SU-DHL-6 (cell line): ENCODE measurements around the gene PPP6R3.

Source experiments
- H2AFZ ChIP-seq: fragments of 200-600 bp; sonication (generic); 2 replicates; pipeline ENCODE4 v1.6.1; 2014; ENCODE audit warnings: low read depth, mild to moderate bottlenecking, moderate library complexity, mixed read lengths, antibody characterized with exemption, low read length; ENCODE audit not compliant: severe bottlenecking
- H3F3A ChIP-seq: fragments of 200-600 bp; shearing (Covaris generic); 2 replicates; pipeline ENCODE4 v1.6.0; 2016; ENCODE audit warnings: antibody characterized with exemption, mild to moderate bottlenecking; ENCODE audit not compliant: insufficient read depth
- H3K27ac ChIP-seq: fragments of 200-600 bp; sonication (generic); 2 replicates; pipeline ENCODE4 v1.5.1; 2016; ENCODE audit warnings: low read depth, mild to moderate bottlenecking, low read length, moderate library complexity, mixed read lengths
- H3K27me3 ChIP-seq: fragments of 200-600 bp; sonication (generic), shearing (Covaris generic); 2 replicates; pipeline ENCODE4 v1.6.0; 2014; ENCODE audit warnings: mild to moderate bottlenecking, low read length
- H3K36me3 ChIP-seq: fragments of 200-600 bp; sonication (generic); 2 replicates; pipeline ENCODE4 v1.6.1; 2014; ENCODE audit warnings: mild to moderate bottlenecking, low read length, mixed read lengths
- H3K4me2 ChIP-seq: fragments of 300-600, 200-600 bp; shearing (Covaris generic), sonication (generic); 2 replicates; pipeline ENCODE4 v1.6.0; 2014; ENCODE audit warnings: low read length, low read depth, mild to moderate bottlenecking; ENCODE audit not compliant: poor library complexity, severe bottlenecking
- H3K4me3 ChIP-seq: fragments of 200-600 bp; sonication (generic); 2 replicates; pipeline ENCODE4 v1.5.1; 2014; ENCODE audit warnings: antibody characterized with exemption, low read length, mild to moderate bottlenecking, mixed read lengths; ENCODE audit not compliant: insufficient read depth, poor library complexity, severe bottlenecking
- H3K79me2 ChIP-seq: fragments of 200-600 bp; sonication (generic); 2 replicates; pipeline ENCODE4 v1.6.1; 2014; ENCODE audit warnings: mild to moderate bottlenecking, low read length, moderate library complexity; ENCODE audit not compliant: insufficient read depth
- H3K9ac ChIP-seq: fragments of 200-600 bp; sonication (generic); 2 replicates; pipeline ENCODE4 v1.7.0; 2014; ENCODE audit warnings: mild to moderate bottlenecking, low read length
- H3K9me2 ChIP-seq: fragments of 200-600 bp; sonication (generic); replicated peaks from 2 replicates; pipeline ENCODE4 v1.6.1; 2014; ENCODE audit warnings: low read length; ENCODE audit not compliant: insufficient read depth
- H3K9me3 ChIP-seq: fragments of 200-600 bp; sonication (generic); 2 replicates; pipeline ENCODE4 v1.6.1; 2014; ENCODE audit warnings: low read length, mixed read lengths; ENCODE audit not compliant: insufficient read depth
- H4K20me1 ChIP-seq: fragments of 200-600 bp; sonication (generic); 2 replicates; pipeline ENCODE4 v1.6.1; 2014; ENCODE audit warnings: low read depth, mild to moderate bottlenecking, antibody characterized with exemption, low read length, moderate library complexity, mixed read lengths
- CTCF ChIP-seq: fragments of 200-600 bp; sonication (generic); IDR thresholded peaks from one replicate; pipeline ENCODE4 v1.5.1; 2017; ENCODE audit warnings: antibody characterized with exemption, mild to moderate bottlenecking, low read length, moderate library complexity; ENCODE audit not compliant: insufficient read depth, poor library complexity, severe bottlenecking
- EZH2phosphoT487 ChIP-seq: fragments of 200-600 bp; sonication (generic), shearing (Covaris generic); conservative IDR thresholded peaks from 2 replicates; pipeline ENCODE4 v1.6.1; 2018; ENCODE audit warnings: mild to moderate bottlenecking, antibody characterized with exemption, low read length, moderate library complexity, mixed read lengths

PPP6R3 gene

DNA sequence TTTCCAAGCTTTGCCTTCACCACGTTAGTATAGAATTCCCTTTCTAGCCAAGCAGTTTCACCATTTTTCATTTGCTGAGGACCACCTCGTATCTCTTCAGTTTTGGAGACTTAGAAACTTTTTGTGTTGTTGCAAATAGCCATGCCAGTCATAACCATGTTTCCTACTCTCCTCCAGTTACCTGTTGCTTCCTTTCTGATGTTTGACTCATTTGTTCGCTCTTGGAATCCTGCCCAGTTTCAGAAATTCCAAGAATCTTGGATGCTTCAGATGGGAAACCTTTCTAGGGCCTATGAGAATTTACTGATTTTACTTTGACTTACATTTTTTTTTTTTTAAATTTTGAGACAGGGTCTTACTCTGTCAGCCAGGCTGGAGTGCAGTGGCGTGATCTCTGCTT is 65.4 kb downstream of the PPP6R3 start:
- no peaks in the 10 kb centered on the region for H3F3A ChIP-seq
- H2AFZ ChIP-seq = no peak overlapping the region
- H3K9me2 ChIP-seq = no peaks in the 10 kb centered on the region
- no peak overlapping the region for H3K4me3 ChIP-seq
- TF ChIP-seq CTCF = no peak
- TF ChIP-seq EZH2phosphoT487 = no peak
- peaks cover 96% of the 10 kb centered on the region for H3K79me2 ChIP-seq
- peaks cover 19% of the 10 kb centered on the region; the same call in 1 of the 2 replicates for H4K20me1 ChIP-seq
- no peak overlapping the region for H3K27ac ChIP-seq
- H3K36me3 ChIP-seq = peaks cover 25% of the 10 kb centered on the region
- no peaks in the 10 kb centered on the region for H3K27me3 ChIP-seq
- H3K4me2 ChIP-seq = no peak overlapping the region
- no peaks in the 10 kb centered on the region for H3K9me3 ChIP-seq
- no peak overlapping the region for H3K9ac ChIP-seq

- TF ChIP-seq CTCF (no peak), EZH2phosphoT487 (no peak)
These were observed 67.0 kb downstream of the PPP6R3 start for GRCh38 chr11:68527585-68527984.

GRCh38 chr11:68528630-68529029 is 68.1 kb downstream of the PPP6R3 start:
- Histone ChIP-seq H3K9me2 (no peaks in the 10 kb centered on the region), H3F3A (no peaks in the 10 kb centered on the region), H3K36me3 (peaks cover 11% of the 10 kb centered on the region), H3K4me2 (no peak overlapping the region), H3K9ac (no peak overlapping the region), H3K9me3 (no peaks in the 10 kb centered on the region), H3K27ac (no peak overlapping the region), H4K20me1 (peaks cover 27% of the 10 kb centered on the region; the same call in 1 of the 2 replicates), H3K27me3 (no peaks in the 10 kb centered on the region), H3K79me2 (peaks cover 94% of the 10 kb centered on the region), H3K4me3 (no peak overlapping the region), H2AFZ (no peak overlapping the region)
- TF ChIP-seq EZH2phosphoT487 (no peak), CTCF (no peak)

More at GRCh38 chr11:68527585-68527984, 67.0 kb downstream of the PPP6R3 start:
- Histone ChIP-seq H2AFZ (no peak overlapping the region), H3K4me2 (no peak overlapping the region), H3F3A (no peaks in the 10 kb centered on the region), H3K27me3 (no peaks in the 10 kb centered on the region), H3K36me3 (peaks cover 15% of the 10 kb centered on the region), H3K9me2 (no peaks in the 10 kb centered on the region), H3K9ac (no peak overlapping the region), H4K20me1 (peaks cover 27% of the 10 kb centered on the region; the same call in 1 of the 2 replicates), H3K79me2 (peaks cover 94% of the 10 kb centered on the region), H3K4me3 (no peak overlapping the region), H3K9me3 (no peaks in the 10 kb centered on the region), H3K27ac (no peak overlapping the region)
